KOPT-K1 (cell line): ENCODE results near the gene ARHGEF10L.

ENCODE experiments used
- H3K27ac ChIP-seq: fragments of 200-600 bp; sonication (generic); 2 replicates; pipeline ENCODE4 v1.5.1; 2016; ENCODE audit warnings: antibody characterized with exemption, mild to moderate bottlenecking, low read depth, low read length; ENCODE audit not compliant: poor library complexity, severe bottlenecking
- H3K36me3 ChIP-seq: fragments of 200-600 bp; sonication (generic); 2 replicates; pipeline ENCODE4 v1.5.1; 2017; ENCODE audit warnings: antibody characterized with exemption, mild to moderate bottlenecking, low read length, moderate library complexity; ENCODE audit not compliant: insufficient read depth
- H3K9me3 ChIP-seq: fragments of 200-600 bp; sonication (generic); 2 replicates; pipeline ENCODE4 v1.5.1; 2017; ENCODE audit warnings: antibody characterized with exemption, low read length, mild to moderate bottlenecking; ENCODE audit not compliant: insufficient read depth, poor library complexity, severe bottlenecking

Gene ARHGEF10L

DNA sequence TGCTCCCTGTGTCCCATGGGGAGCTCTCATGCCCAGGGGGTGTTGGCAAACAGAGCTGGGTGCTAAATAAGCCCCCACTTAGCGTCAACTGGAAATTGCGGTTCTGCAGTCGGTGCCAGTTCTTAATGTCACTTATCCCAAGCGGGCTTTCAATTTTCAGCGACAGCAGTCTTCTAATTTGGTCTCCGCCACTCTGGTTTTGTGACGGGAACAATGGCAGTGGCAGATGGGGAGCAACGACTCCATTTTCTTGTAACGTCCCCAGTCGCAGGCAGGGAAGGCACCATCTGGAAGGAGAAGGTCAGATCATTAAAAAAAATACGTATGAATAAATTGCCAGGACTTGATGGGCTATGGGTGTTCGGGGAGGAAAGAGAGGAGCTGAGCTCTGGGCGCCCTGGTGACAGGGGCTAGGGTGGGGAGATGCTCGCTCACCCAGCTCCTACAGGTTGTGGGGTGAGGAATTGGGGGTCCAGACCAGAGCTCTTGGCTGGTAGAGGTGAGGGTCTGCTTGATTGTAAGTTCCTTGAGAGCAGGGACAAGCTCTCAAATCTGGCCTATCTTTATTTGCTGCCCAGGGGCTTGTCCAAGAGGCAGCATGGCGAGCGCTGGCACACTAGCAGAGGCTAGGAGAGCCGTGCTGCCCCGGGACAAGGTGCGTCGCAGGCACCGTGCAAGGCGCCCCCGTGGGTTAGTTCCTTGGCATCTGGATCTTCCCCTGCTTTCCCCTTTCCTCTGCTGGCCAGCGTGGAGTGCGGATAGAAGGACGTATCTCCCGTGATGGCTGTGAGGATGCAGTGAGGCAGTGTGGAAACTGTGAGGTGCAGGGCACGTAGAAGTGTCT, 105.8 kb downstream of the ARHGEF10L start:
- Histone ChIP-seq H3K27ac (no peak overlapping the region), H3K36me3 (no peaks in the 10 kb centered on the region)

DNA sequence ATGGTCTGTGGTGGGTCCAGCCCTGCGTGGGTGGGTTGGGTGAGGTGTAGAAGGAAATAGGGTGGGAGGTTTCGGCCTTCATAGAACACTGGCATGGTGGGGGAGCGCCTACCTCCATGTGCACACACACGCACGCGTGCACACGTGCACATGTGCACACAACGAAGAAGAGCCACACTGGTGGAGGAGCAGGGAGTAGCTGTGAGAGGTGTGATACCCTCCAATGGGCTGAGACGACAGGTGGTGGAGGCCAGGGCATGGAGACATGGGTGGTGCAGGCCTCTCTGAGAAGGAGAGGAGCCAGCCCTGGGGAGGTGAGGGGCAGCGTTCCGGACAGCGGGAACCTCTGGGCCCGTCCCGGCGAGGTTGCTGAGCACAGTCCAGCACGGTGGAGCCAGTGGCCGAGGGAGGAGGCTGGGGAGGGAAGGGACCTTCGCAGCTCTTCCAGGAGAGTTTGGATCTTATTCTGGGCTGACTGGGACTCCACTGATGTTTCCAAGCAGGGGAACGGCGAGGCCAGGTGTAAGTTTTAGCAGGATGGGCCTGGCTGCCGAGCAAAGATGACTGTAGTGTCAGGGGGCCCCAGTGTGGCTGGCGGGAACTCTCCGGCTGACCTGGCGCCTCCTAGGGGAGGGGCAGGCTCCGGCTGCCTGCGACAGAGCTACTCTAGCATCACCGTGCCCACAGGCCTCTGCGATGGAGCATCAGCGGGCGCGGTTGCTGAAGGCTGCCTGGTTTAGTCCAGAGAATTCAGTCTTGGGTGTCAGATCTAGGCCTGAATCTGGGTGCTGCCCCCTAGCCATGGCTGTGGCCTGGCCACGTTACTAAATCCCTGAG, 107.2 kb downstream of the ARHGEF10L start:
- Histone ChIP-seq H3K36me3 (no peaks in the 10 kb centered on the region), H3K27ac (no peak overlapping the region), H3K9me3 (no peaks in the 10 kb centered on the region)

More for the DNA sequence above, 105.8 kb downstream of the ARHGEF10L start:
- H3K9me3 ChIP-seq = no peaks in the 10 kb centered on the region

GRCh38 chr1:17648457-17649145, 109.1 kb downstream of the ARHGEF10L start:
- Histone ChIP-seq H3K9me3 (no peaks in the 10 kb centered on the region), H3K36me3 (no peaks in the 10 kb centered on the region), H3K27ac (no peak overlapping the region)

DNA sequence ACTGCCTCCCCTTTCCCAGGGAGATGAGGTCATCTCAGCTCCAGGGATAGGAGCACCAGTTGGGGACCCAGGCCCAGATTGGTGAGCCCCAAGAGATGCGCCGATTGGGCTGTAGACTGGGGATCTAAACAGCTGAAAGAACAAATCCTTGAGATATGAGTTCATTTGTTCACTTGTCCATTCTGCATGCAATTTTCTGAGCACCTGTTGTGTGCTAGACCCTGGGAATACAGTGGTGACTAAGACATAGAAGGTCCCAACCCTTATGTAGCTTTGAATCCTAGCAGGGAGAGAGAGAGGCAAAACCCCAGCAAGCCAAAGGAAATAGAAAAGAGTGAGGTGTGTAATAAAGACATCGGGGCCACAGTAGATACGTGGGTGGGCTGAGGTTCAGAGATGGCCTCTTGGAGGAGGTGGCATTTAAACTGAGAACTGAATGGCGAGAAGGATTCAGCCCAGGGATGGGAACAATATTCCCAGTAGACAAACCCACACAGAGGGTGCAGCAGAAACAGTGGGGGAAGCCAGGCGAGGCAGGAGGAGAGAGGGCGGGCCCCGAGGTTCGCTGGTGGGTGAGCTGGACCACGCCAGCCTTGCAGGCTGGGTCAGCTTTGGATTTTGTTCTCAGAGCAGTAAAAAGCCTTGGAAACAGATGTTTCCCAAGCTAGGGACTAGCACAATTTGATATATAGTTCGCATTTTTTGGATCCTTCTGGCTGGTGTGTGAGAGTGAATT, 110.0 kb downstream of the ARHGEF10L start:
- Histone ChIP-seq H3K36me3 (no peaks in the 10 kb centered on the region), H3K27ac (no peak overlapping the region), H3K9me3 (no peaks in the 10 kb centered on the region)

GRCh38 chr1:17653276-17653675, 113.8 kb downstream of the ARHGEF10L start:
- no peaks in the 10 kb centered on the region for H3K36me3 ChIP-seq
- H3K27ac ChIP-seq = no peak overlapping the region
- H3K9me3 ChIP-seq = no peaks in the 10 kb centered on the region

DNA sequence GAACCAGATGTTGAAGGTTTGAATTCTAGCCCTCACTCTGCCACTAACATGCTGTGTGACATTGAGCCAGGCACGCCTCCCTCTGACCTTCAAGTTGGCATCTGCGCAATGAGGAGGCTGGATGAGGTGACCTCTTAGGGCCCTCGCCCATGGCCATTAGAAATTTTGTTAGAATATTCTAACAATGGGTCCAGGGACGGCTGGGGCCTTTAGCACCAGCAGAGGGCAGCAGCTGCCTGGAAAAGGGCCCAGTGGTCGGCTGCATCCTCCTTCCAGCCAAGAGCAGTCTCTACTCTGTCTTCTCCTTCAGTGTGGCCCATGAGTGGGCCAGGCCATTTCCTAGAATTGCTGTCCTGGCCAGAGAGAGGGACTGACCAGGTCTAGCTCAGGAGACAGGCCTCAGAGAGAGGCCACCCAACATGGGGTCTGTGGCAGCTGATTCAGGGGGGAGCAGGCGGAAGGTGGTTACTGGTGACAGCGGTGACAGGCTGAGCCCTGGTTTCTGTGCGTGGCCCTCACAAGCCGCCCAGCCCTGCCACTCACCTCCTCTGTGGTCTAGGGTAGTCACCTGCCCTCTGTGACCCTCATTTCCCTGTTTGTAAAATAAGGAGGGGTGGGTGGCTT, 114.3 kb downstream of the ARHGEF10L start:
- Histone ChIP-seq H3K36me3 (no peaks in the 10 kb centered on the region), H3K9me3 (no peaks in the 10 kb centered on the region), H3K27ac (no peak overlapping the region)

DNA sequence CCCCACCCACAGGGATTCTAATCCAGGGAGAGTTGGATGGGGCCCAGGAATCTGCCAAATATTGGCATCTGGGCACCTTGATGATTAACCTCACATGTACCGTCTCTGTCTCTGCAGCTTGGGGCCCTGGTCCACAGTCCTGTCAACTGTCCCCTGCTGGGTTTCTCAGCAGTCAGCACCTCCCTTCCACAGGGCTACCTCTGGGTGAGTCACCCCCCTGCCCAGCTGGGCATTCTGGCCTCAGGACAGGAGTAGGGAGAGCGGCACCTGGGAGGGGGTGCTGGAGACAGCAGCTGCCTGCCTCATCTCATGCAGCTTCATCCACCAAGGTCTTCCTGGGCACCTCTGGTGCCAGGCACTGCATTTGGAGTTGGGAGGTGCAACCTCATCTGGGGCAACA, 115.0 kb downstream of the ARHGEF10L start:
- H3K36me3 ChIP-seq = no peaks in the 10 kb centered on the region

DNA sequence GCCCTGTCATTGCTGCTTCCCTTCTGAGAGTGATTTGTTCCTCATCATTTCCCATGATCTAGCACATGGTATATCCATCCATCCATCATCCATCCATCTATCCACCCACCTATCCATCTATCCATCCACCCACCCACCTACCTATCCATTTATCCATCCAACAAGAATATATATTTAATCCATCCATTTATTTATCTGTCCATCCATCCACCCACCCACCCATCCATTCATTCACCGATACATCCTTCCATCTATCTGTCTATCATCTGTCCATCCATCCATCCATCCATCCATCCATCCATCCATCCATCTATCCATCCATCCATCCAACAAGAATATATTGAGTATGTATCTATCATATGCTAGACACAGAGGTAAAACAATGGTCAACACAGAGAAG, 115.7 kb downstream of the ARHGEF10L start:
- Histone ChIP-seq H3K9me3 (no peaks in the 10 kb centered on the region), H3K36me3 (no peaks in the 10 kb centered on the region), H3K27ac (no peak overlapping the region)

More for the DNA sequence above, 115.0 kb downstream of the ARHGEF10L start:
- Histone ChIP-seq H3K27ac (no peak overlapping the region), H3K9me3 (no peaks in the 10 kb centered on the region)

- H3K36me3 ChIP-seq = no peaks in the 10 kb centered on the region
- H3K9me3 ChIP-seq = no peaks in the 10 kb centered on the region
- H3K27ac ChIP-seq = no peak overlapping the region
Observed at GRCh38 chr1:17655922-17656321, 116.4 kb downstream of the ARHGEF10L start.

DNA sequence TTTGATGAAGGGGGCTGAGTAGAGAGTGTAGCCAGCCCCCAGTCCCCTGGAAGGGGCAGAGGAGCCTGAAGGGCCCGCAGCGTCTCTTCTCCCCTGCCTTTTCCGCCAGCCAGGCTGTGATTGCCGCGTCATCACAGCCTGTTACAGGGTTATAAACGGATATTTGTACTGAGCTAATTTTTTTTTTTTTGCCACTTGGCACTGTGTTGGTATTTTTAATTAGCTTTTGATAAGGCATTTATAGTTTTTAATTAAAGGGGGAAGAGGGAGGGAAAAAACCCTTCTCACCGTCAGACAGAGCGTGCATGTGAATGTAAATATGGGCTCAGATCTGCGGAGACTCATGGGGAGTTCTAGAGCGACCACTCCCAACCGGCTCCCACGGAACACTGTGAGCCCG, 117.9 kb downstream of the ARHGEF10L start:
- Histone ChIP-seq H3K27ac (no peak overlapping the region), H3K36me3 (no peaks in the 10 kb centered on the region), H3K9me3 (no peaks in the 10 kb centered on the region)

- Histone ChIP-seq H3K27ac (no peak overlapping the region), H3K36me3 (no peaks in the 10 kb centered on the region), H3K9me3 (no peaks in the 10 kb centered on the region)
Observed at GRCh38 chr1:17658837-17659236, 119.3 kb downstream of the ARHGEF10L start.

DNA sequence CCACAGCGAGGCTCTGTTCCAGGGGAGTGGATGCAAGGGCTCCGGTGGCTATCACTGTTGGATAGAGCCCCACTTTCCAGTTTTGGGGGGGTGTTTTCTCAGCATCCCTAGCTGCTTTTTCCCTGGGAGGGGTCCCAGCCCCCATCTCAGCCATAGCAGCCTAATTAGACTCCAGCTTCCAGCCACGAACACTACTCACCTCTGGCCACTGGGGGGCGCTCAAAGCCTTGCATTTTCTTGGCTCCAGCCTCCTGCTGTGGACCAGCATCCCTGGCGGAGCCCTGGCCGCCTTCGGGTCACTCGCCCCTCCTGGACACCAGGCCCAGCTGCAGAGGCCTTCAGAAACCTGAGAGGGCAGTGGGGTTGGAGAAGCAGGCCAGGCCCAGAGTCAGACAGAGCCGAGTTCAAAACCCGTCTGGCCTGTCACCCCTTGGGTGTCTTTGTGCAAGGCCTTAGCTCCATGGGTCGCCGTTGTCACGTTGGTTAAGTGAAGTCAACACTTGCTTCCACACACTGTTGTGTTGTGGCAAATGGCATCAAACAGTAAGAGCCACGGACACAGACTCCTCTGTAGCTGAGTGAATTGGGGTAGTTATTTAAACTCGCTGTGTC, 122.2 kb downstream of the ARHGEF10L start:
- no peaks in the 10 kb centered on the region for H3K36me3 ChIP-seq

GRCh38 chr1:17662296-17662695, 122.8 kb downstream of the ARHGEF10L start:
- Histone ChIP-seq H3K27ac (no peak overlapping the region), H3K9me3 (no peaks in the 10 kb centered on the region), H3K36me3 (no peaks in the 10 kb centered on the region)

More for the DNA sequence above, 122.2 kb downstream of the ARHGEF10L start:
- H3K9me3 ChIP-seq = no peaks in the 10 kb centered on the region
- H3K27ac ChIP-seq = no peak overlapping the region

GRCh38 chr1:17662786-17663185, 123.3 kb downstream of the ARHGEF10L start:
- no peak overlapping the region for H3K27ac ChIP-seq
- no peaks in the 10 kb centered on the region for H3K36me3 ChIP-seq
- H3K9me3 ChIP-seq = no peaks in the 10 kb centered on the region
